Measurements from ENCODE around the gene KSR2. TPM values are rescaled to one million over a fixed set of nuclear protein-coding genes. Genes with fewer than 3 reads are reported as not detected.

The KSR2 gene
- total RNA-seq, 1 donor from 2014 or later, result 1.4 TPM

DNA sequence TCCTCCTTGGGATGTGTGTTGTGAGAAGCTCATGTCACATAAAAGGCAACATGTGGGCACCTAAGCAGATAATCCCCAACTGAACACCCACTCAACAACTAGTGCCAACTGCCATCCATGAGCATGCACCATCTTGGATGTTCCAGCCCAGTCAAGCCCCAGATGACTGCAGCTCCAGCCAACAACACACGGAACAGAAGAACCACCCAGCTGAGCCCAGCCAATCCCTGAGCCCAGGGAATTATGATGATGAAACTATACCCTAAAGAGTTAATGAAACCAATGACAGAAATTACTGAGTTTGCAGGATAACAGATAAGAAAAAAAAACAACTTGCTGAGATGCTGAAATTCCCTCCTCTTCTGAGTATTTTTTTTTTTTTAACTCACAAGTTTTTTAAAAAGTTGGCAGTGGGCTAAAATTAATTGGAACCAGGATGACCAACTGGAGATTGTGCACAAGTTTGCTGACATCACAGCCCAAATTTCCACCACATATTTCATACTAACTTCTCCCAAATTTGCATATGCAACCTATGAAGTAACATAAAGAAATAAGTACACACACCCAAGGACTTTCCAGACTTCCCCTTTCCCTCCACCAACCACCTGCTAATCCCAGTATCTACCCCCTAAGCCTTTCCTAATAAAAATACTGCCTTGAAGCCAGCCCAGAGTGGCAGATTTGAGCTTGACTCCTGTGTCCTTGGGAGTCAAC, 124.5 kb downstream of the KSR2 start:
- Histone ChIP-seq H3K27ac (no peak overlapping the region), H3K27me3 (peaks cover 17% of the 10 kb centered on the region), H3K4me1 (no peaks in the 10 kb centered on the region), H3K9me3 (no peaks in the 10 kb centered on the region), H3K36me3 (no peaks in the 10 kb centered on the region), H3K4me3 (no peak overlapping the region)
- TF ChIP-seq CTCF (IDR thresholded peaks at IDR 0.05), result no peak
- ATAC-seq (no peak), DNase-seq (no peak)
- intact Hi-C loops (cut with DNase I), result loop anchor here (10.0 kb wide), 1 partner anchor 809 kb away; no protein-coding TSS in a partner anchor

- Histone ChIP-seq H3K4me1 (no peaks in the 10 kb centered on the region), H3K4me3 (no peak overlapping the region), H3K27me3 (peaks cover 17% of the 10 kb centered on the region), H3K27ac (no peak overlapping the region), H3K36me3 (no peaks in the 10 kb centered on the region), H3K9me3 (no peaks in the 10 kb centered on the region)
- intact Hi-C loops (cut with DNase I), result loop anchor here (10.0 kb wide), 1 partner anchor 808 kb away; no protein-coding TSS in a partner anchor
- DNase-seq (no peak), ATAC-seq (no peak)
- no peak for TF ChIP-seq CTCF (IDR thresholded peaks at IDR 0.05)
Observed at GRCh38 chr12:117842630-117843029, 126.2 kb downstream of the KSR2 start.

GRCh38 chr12:117842220-117842619, 126.6 kb downstream of the KSR2 start:
- ATAC-seq (no peak), DNase-seq (no peak)
- H3K4me3 ChIP-seq, result no peak overlapping the region
- peaks cover 12% of the 10 kb centered on the region for H3K27me3 ChIP-seq
- no peak for TF ChIP-seq CTCF (IDR thresholded peaks at IDR 0.05)
- H3K27ac ChIP-seq, result no peak overlapping the region
- intact Hi-C loops (cut with DNase I), result loop anchor here (10.0 kb wide), 1 partner anchor 807 kb away; no protein-coding TSS in a partner anchor
- H3K4me1 ChIP-seq, result no peaks in the 10 kb centered on the region
- no peaks in the 10 kb centered on the region for H3K9me3 ChIP-seq
- no peaks in the 10 kb centered on the region for H3K36me3 ChIP-seq

GRCh38 chr12:117837737-117838050, 131.1 kb downstream of the KSR2 start:
- Histone ChIP-seq H3K4me3 (no peak overlapping the region), H3K4me1 (no peaks in the 10 kb centered on the region), H3K27ac (no peak overlapping the region), H3K36me3 (no peaks in the 10 kb centered on the region), H3K9me3 (no peaks in the 10 kb centered on the region), H3K27me3 (peaks cover 8% of the 10 kb centered on the region)
- TF ChIP-seq CTCF (IDR thresholded peaks at IDR 0.05), result no peak
- intact Hi-C loops (cut with DNase I), result loop anchor here (5.0 to 10.0 kb wide), 2 partner anchors 470 to 623 kb away; no protein-coding TSS in a partner anchor
- DNase-seq (no peak), ATAC-seq (no peak)

DNA sequence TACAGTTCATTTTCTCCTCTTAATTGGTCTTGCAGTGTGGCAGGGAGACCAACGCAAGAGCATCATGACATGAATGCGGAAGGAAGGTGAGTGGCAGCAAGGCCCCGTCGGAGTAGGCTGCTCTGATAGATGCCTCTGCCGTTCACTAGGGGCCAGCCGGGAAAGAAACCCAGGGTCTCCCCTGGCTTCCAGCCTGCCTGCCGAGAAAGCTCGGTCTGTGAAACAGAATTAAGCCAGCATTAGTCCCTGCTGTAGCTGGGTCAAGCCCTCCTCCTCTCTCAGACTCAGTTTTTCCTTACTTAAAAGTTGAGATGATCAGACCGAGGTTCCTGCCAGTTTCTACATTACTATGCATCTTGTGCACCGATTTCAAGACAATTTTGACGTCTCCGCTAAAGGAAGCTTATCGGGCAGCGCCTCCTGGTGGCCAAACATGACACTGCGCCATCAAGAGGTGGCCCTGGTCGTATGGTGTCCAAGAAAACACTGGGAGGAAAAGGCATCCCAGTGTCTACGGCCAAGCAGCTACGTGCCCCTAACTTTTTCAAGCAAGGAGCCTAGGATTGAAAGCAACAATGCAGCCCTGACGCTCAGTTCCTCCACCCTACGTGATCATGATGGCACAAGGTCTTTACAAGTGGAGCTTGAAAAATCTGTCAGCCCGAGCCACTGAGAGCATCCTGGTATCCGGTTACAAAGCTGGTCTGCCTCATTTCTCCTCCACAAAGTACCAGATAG, 131.6 kb downstream of the KSR2 start:
- Histone ChIP-seq H3K4me1 (no peaks in the 10 kb centered on the region), H3K4me3 (no peak overlapping the region), H3K9me3 (no peaks in the 10 kb centered on the region), H3K36me3 (no peaks in the 10 kb centered on the region), H3K27ac (no peak overlapping the region), H3K27me3 (peaks cover 8% of the 10 kb centered on the region)
- intact Hi-C loops (cut with DNase I), result loop anchor here (5.0 to 10.0 kb wide), 2 partner anchors 470 to 622 kb away; no protein-coding TSS in a partner anchor
- peak; percentile 98 for TF ChIP-seq CTCF (IDR thresholded peaks at IDR 0.05)
- peak; percentile 84 for ATAC-seq
- DNase-seq, result peak; percentile 86

Data from upper lobe of right lung (tissue), 1 donor.